ENCODE data around the gene FA2H.
"Not testable (repeated sequence)": the region's sequence is repeated elsewhere in the genome, so short reads cannot be mapped to it uniquely, and the experiment has no call there.

FA2H gene

DNA sequence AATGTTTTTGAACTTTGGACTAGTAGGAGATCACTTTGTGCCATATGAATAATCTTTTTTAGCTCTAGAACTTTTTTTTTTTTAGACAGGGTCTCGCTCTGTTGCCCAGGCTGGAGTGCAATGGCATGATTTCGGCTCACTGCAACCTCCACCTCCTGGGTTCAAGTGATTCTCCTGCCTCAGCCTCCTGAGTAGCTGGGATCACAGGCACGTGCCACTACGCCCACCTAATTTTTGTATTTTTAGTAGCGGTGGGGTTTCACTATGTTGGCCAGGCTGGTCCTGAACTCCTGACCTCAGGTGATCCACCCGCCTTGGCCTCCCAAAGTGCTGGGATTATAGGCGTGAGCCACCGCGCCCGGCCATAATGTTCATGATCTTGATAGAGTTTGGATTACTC lies 105.7 kb downstream of the FA2H start:
- H3K27ac Mint-ChIP-seq, H3K4me3 Mint-ChIP-seq, DNase-seq, H3K27me3 Mint-ChIP-seq, H3K9me3 Mint-ChIP-seq: not testable (repeated sequence)
- Mint-ChIP-seq H3K4me1 (ENCODE audit: low read depth) (peaks cover 19% of the 10 kb centered on the region), H3K36me3 (ENCODE audit: low read depth) (peaks cover 55% of the 10 kb centered on the region)

DNA sequence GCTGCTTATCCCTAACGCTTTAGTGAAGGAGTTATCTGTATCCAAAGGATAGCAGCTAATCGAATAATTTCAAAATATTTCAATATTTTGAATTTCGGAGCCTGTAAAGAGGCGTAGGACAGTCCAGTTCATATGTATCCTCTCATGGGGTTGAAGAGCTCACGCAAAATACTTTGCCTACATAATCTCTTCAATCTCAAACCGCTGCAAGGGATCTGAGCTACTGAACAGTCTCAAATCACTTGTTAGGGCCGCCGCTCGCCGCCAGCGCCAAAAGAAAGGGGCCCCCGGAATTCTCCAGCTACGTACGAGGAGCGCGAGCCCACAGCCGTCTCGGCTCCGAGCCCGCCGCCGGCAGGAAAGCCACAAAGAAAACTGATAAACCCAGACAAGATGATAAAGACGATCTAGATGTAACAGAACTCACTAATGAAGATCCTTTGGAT lies 107.3 kb downstream of the FA2H start:
- peak; percentile 62 for DNase-seq
- H3K4me3 Mint-ChIP-seq = peak overlapping the region; percentile 88
- peaks cover 55% of the 10 kb centered on the region for H3K36me3 Mint-ChIP-seq (ENCODE audit: low read depth)
- peaks cover 34% of the 10 kb centered on the region for H3K4me1 Mint-ChIP-seq (ENCODE audit: low read depth)
- H3K27me3 Mint-ChIP-seq = no peaks in the 10 kb centered on the region
- H3K9me3 Mint-ChIP-seq = no peaks in the 10 kb centered on the region
- H3K27ac Mint-ChIP-seq = peak overlapping the region; percentile 97

DNA sequence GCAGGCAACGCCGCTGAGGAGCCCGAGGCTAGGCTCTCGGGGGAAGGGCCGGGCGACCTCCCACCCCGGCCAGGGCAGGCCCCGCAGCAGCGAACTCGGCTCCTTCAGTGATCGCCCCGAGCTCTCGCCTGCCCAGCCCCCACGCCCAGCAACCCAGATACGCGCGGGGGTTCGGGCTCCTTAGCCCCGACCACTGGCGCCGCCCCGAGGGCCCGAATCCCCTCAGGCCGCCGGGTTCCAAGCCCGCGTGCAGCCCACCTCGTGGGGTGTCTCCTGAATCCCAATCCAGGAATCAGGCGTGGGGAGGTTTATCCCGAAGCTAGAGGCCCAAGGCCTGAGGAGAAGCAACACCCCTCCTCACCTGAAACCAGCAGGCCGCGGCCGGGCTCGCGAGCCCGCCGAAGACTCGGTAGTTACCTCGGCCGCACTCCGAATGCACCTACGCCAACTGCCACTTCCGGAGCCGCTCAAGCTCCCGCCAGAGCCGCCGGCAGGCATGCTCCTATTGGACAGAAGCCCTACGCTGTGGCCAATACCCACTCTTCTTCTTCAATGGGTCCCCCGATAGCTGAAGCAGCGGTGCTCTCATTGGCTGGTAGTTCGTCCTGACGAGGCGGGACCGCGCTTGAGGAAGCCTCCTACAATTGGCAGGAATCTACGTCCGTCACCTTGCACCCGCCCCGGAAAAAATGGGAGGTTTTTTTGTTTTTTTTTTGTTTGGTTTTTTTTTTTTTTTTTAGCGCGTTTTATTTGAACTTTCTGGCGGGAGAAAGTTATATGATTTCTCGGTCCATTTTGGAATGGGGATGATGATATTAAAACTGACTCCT lies 108.0 kb downstream of the FA2H start, which contains the start of gene RFWD3:
TSS of gene RFWD3 (minus strand) at position 453 of the 830 bp plus-strand sequence. CDS start 5,428 bp downstream, outside the sequence.
- Mint-ChIP-seq H3K27me3 (no peaks in the 10 kb centered on the region), H3K27ac (peak within 1 kb of the TSS; percentile 97), H3K36me3 (ENCODE audit: low read depth) (peaks cover 55% of the 10 kb centered on the region), H3K9me3 (no peaks in the 10 kb centered on the region), H3K4me1 (ENCODE audit: low read depth) (peaks cover 41% of the 10 kb centered on the region), H3K4me3 (peak within 1 kb of the TSS; percentile 88)
- peak; percentile 93 for DNase-seq

DNA sequence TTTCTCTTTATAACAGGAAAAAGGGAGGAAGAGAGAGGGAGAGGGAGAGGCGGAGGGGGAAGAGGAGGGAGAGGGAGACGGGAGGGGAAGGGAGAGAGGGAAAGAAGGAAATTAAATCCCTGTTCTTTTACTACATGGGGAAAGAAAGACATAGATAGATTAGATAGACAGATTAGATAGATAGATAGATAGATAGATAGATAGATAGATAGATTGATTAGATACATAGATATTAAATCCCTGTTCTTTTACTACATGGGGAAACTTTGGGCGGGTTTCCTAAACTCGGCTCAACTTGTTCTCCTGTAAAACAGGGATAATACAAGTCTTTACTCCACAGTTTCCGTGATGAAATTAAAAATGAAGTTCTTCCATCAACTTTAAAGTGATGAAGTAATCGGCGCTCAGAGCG lies 108.6 kb downstream of the FA2H start:
- no peaks in the 10 kb centered on the region for H3K9me3 Mint-ChIP-seq
- H3K27ac Mint-ChIP-seq = peak overlapping the region; percentile 97
- peaks cover 55% of the 10 kb centered on the region for H3K36me3 Mint-ChIP-seq (ENCODE audit: low read depth)
- H3K27me3 Mint-ChIP-seq = no peaks in the 10 kb centered on the region
- peak overlapping the region; percentile 88 for H3K4me3 Mint-ChIP-seq
- H3K4me1 Mint-ChIP-seq (ENCODE audit: low read depth) = peaks cover 46% of the 10 kb centered on the region
- no peak for DNase-seq

Data from activated T-cell treated with anti-CD3 and anti-CD28 coated beads, Interleukin-2, amount 50 U/mL, for 24 hours (primary cell).